ENCODE measurements around the gene TMPRSS13. TPM values are rescaled to one million over a fixed set of nuclear protein-coding genes. Genes with fewer than 3 reads are reported as not detected.

Gene TMPRSS13
- polyA plus RNA-seq, 1 donor from 2014 or later: not detected

DNA sequence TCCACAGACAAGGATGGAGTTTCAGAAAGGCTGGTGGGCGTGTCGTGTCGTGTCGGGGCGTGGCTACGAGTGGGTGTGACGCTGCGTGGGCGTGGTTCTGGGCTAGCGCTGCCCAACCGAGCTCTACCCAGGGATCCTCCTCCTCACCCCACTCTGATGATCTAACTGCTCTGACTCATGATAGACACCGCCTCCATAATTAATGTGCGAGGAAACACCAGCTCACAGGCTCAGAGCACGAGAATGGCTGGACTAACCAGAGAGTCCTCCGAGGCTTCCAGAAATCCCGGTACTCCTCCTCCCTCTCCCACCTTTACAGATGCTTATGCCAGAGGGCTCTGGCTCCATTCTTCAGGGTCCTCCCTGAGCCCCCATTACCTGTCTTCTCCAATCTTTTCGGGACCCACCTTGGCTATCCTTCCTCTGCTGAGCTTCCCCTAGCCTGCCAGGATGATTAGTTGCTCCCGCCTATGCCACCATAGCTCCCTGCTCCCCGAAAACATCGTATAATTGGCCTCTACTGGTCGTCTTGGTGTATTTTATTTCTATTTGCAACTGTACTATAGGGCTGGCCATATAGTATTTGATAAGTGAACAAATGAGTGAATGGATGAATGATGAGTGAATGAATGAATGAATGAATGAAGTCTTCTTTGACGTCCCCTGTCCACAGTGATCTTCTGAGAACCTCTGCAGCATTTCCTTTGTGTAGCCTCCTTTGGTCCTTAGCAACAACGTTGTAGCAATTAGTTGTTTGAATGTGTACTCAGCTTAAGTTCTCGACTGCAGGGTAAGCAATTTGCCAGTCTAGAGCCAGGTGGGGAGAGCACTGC lies 21.7 kb downstream of the TMPRSS13 start:
- peak overlapping the region; percentile 38 for H3K27ac ChIP-seq (ENCODE audit: low read length)
- no peaks in the 10 kb centered on the region for H3K79me2 ChIP-seq (replicated peaks; ENCODE audit: insufficient read depth, low read length)
- no peak for TF ChIP-seq TAF1 (IDR thresholded peaks at IDR 0.05; ENCODE audit: low read depth)
- TF ChIP-seq, protein P1, sequence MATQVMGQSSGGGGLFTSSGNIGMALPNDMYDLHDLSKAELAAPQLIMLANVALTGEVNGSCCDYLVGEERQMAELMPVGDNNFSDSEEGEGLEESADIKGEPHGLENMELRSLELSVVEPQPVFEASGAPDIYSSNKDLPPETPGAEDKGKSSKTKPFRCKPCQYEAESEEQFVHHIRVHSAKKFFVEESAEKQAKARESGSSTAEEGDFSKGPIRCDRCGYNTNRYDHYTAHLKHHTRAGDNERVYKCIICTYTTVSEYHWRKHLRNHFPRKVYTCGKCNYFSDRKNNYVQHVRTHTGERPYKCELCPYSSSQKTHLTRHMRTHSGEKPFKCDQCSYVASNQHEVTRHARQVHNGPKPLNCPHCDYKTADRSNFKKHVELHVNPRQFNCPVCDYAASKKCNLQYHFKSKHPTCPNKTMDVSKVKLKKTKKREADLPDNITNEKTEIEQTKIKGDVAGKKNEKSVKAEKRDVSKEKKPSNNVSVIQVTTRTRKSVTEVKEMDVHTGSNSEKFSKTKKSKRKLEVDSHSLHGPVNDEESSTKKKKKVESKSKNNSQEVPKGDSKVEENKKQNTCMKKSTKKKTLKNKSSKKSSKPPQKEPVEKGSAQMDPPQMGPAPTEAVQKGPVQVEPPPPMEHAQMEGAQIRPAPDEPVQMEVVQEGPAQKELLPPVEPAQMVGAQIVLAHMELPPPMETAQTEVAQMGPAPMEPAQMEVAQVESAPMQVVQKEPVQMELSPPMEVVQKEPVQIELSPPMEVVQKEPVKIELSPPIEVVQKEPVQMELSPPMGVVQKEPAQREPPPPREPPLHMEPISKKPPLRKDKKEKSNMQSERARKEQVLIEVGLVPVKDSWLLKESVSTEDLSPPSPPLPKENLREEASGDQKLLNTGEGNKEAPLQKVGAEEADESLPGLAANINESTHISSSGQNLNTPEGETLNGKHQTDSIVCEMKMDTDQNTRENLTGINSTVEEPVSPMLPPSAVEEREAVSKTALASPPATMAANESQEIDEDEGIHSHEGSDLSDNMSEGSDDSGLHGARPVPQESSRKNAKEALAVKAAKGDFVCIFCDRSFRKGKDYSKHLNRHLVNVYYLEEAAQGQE (IDR thresholded peaks at IDR 0.05; ENCODE audit: borderline replicate concordance): no peak
- no peak for TF ChIP-seq SMC3 (conservative IDR thresholded peaks at IDR 0.05; ENCODE audit: poor library complexity)
- no peak for TF ChIP-seq MXI1 (conservative IDR thresholded peaks at IDR 0.05; ENCODE audit: poor library complexity, severe bottlenecking)
- no peak for TF ChIP-seq RAD21 (conservative IDR thresholded peaks at IDR 0.05)
- TF ChIP-seq, protein P2, sequence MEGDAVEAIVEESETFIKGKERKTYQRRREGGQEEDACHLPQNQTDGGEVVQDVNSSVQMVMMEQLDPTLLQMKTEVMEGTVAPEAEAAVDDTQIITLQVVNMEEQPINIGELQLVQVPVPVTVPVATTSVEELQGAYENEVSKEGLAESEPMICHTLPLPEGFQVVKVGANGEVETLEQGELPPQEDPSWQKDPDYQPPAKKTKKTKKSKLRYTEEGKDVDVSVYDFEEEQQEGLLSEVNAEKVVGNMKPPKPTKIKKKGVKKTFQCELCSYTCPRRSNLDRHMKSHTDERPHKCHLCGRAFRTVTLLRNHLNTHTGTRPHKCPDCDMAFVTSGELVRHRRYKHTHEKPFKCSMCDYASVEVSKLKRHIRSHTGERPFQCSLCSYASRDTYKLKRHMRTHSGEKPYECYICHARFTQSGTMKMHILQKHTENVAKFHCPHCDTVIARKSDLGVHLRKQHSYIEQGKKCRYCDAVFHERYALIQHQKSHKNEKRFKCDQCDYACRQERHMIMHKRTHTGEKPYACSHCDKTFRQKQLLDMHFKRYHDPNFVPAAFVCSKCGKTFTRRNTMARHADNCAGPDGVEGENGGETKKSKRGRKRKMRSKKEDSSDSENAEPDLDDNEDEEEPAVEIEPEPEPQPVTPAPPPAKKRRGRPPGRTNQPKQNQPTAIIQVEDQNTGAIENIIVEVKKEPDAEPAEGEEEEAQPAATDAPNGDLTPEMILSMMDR (IDR thresholded peaks at IDR 0.05; ENCODE audit: poor library complexity, severe bottlenecking): no peak
- H3K9ac ChIP-seq (ENCODE audit: low read length): no peak overlapping the region
- H3K27me3 ChIP-seq (ENCODE audit: insufficient read depth, low read depth, low read length): no peaks in the 10 kb centered on the region
- no peaks in the 10 kb centered on the region for H3F3A ChIP-seq (ENCODE audit: insufficient read depth, low read length, poor library complexity, severe bottlenecking)
- no peaks in the 10 kb centered on the region for H3K9me2 ChIP-seq (ENCODE audit: insufficient read depth, low read length)
- no peak overlapping the region for H2AFZ ChIP-seq (ENCODE audit: low read depth, low read length)
- no peak overlapping the region for H3K4me2 ChIP-seq (ENCODE audit: low read length)
- H3K36me3 ChIP-seq (ENCODE audit: insufficient read depth, low read length): no peaks in the 10 kb centered on the region
- no peaks in the 10 kb centered on the region for H3K9me3 ChIP-seq (ENCODE audit: low read length)
- H4K20me1 ChIP-seq (ENCODE audit: insufficient read depth): no peaks in the 10 kb centered on the region
- no peak overlapping the region for H3K4me3 ChIP-seq (ENCODE audit: low read length)

DNA sequence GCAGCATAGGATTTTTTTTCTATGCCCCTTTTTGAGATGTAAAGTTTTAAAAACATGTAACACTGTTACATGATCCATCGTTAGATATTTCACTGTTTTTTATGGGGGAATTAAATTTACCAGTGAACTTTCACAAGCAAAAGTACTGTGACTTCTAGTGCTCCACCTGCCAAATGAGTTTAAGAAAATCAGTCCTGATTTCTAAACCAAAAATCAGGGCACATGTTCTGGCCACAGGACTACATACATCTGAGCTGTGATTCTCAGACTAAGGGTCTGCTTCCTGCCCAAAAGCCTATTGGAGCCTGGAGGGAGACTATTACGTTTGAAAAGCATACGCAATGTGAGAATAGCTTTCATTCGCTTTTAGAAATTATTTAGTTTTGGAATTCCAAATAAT lies 22.5 kb downstream of the TMPRSS13 start:
- Histone ChIP-seq H3F3A (ENCODE audit: insufficient read depth, low read length, poor library complexity, severe bottlenecking) (no peaks in the 10 kb centered on the region), H3K4me3 (ENCODE audit: low read length) (no peak overlapping the region), H3K4me2 (ENCODE audit: low read length) (no peak overlapping the region), H3K9me2 (ENCODE audit: insufficient read depth, low read length) (no peaks in the 10 kb centered on the region), H3K9me3 (ENCODE audit: low read length) (no peaks in the 10 kb centered on the region), H4K20me1 (ENCODE audit: insufficient read depth) (no peaks in the 10 kb centered on the region), H3K27ac (ENCODE audit: low read length) (no peak overlapping the region), H3K36me3 (ENCODE audit: insufficient read depth, low read length) (no peaks in the 10 kb centered on the region), H2AFZ (ENCODE audit: low read depth, low read length) (no peak overlapping the region), H3K27me3 (ENCODE audit: insufficient read depth, low read depth, low read length) (no peaks in the 10 kb centered on the region), H3K79me2 (replicated peaks; ENCODE audit: insufficient read depth, low read length) (no peaks in the 10 kb centered on the region), H3K9ac (ENCODE audit: low read length) (no peak overlapping the region)
- TF ChIP-seq RAD21 (conservative IDR thresholded peaks at IDR 0.05): no peak
- TF ChIP-seq POLR2AphosphoS5 (IDR thresholded peaks at IDR 0.05): no peak
- TF ChIP-seq SMC3 (conservative IDR thresholded peaks at IDR 0.05; ENCODE audit: poor library complexity): no peak
- TF ChIP-seq, protein P1 (IDR thresholded peaks at IDR 0.05; ENCODE audit: borderline replicate concordance): no peak
- TF ChIP-seq MXI1 (conservative IDR thresholded peaks at IDR 0.05; ENCODE audit: poor library complexity, severe bottlenecking): no peak
- no peak for TF ChIP-seq TAF1 (IDR thresholded peaks at IDR 0.05; ENCODE audit: low read depth)
- no peak for TF ChIP-seq EP300 (conservative IDR thresholded peaks at IDR 0.05; ENCODE audit: poor library complexity, severe bottlenecking)
- no peak for TF ChIP-seq EZH2 (IDR thresholded peaks at IDR 0.05; ENCODE audit: borderline replicate concordance, insufficient read depth, low read length, poor library complexity, severe bottlenecking)
- TF ChIP-seq, protein P2 (IDR thresholded peaks at IDR 0.05; ENCODE audit: poor library complexity, severe bottlenecking): no peak

Data from neural cell (in vitro differentiated cells).